GM18951 (cell line): ENCODE measurements around the gene B3GALNT2.
"Not testable (repeated sequence)": the region's sequence is repeated elsewhere in the genome, so short reads cannot be mapped to it uniquely, and the experiment has no call there.

Source experiments
- POLR2A ChIP-seq: IDR thresholded peaks from 4 replicates; pipeline ENCODE4 v1.6.1; 2011; ENCODE audit warnings: mild to moderate bottlenecking; ENCODE audit not compliant: insufficient read length, insufficient read depth; ENCODE audit errors: extremely low read depth
- in situ Hi-C: fragments of 300-500 bp; cut with MboI; formaldehyde crosslinking; loops from one replicate; pipeline ENCODE4 v1.12.0; 2022; ENCODE audit warnings: low sequenced_read_pairs, mixed read lengths, inconsistent platforms; ENCODE audit not compliant: unreplicated experiment

Gene B3GALNT2

GRCh38 chr1:235495030-235495429 lies 9.2 kb downstream of the B3GALNT2 start:
- TF ChIP-seq POLR2A: no peak
- in situ Hi-C loops: no loop called here

DNA sequence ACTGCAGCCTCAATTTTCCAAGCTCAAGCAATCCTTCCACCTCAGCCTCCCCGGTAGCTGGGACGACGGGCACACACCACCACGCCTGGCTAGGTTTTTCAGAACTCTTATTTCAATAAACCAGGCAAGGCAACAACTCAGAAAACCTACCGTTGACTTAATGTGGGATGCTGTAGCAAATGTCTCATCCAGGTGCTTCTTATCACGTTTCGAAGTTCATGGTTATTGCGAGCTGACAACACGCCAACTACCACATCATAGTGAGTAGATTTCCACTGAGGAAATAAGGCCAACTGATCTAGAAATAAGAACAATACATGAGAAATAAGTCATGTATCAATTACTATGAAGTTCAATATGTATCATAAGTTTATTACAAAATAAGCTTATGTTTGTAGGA lies 9.7 kb downstream of the B3GALNT2 start:
- TF ChIP-seq POLR2A: no peak
- in situ Hi-C loops: no loop called here

- no peak for TF ChIP-seq POLR2A
- in situ Hi-C loops: no loop called here
These were observed 12.6 kb downstream of the B3GALNT2 start for GRCh38 chr1:235491644-235492043.

DNA sequence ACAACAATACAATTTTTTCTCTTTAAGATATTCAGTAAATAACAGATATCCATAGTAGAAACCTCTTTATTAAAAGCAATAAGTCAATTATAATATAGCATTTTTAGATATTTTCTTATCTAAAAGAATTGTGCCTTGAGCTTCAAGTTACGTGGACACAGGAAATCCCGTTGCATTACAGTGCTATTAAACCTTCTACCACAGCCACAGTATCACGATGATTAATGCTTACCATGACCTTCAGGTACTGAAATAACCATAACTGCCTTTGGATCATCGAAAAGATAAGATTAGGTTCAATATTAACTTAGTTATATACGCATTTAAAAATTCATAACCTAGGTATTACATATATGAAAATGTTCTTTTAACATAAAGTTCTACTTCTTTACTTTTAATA lies 17.9 kb downstream of the B3GALNT2 start:
- no peak for TF ChIP-seq POLR2A
- in situ Hi-C loops: no loop called here

DNA sequence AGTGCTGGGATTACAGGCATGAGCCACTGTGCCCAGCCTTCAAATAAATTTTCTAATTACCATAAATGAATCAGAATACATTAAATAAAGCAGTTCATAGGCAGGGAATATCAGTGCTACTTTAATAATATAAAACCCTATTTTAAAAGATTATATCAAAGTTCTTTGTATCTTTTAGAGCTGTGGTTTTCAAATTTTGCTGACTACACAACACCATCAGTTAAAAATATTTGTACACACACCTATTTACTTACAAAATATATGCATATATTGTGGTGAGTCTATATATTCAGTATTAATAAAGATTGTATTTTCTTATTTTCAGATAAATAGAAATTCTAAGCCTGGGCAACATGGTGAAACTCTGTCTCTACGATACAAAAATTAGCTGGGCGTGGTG lies 18.7 kb downstream of the B3GALNT2 start:
- in situ Hi-C loops: no loop called here
- TF ChIP-seq POLR2A: no peak

DNA sequence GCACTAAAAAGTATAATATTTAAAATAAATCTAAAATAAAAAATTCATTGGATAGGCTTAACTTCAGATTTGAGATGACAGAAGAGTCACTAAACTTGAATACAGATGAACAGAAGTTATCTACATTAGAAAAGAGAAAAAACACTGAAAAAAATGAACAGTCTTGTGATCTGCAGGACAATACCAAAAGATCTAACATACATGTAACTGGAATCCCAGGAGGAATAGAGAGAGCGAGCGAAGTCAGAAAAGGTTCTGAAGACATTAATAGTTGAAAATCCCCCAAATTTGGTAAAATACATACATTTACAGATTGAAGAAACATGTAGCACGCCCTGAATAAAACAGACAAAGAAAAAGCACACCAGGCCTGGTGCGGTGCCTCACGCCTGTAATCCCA lies 21.2 kb downstream of the B3GALNT2 start:
- TF ChIP-seq POLR2A: no peak
- in situ Hi-C loops: no loop called here

- in situ Hi-C loops: no loop called here
- TF ChIP-seq POLR2A: no peak
These were observed 30.4 kb downstream of the B3GALNT2 start for GRCh38 chr1:235473806-235474205.

- TF ChIP-seq POLR2A: no peak
- in situ Hi-C loops: no loop called here
These were observed 33.4 kb downstream of the B3GALNT2 start for GRCh38 chr1:235470741-235471439.

DNA sequence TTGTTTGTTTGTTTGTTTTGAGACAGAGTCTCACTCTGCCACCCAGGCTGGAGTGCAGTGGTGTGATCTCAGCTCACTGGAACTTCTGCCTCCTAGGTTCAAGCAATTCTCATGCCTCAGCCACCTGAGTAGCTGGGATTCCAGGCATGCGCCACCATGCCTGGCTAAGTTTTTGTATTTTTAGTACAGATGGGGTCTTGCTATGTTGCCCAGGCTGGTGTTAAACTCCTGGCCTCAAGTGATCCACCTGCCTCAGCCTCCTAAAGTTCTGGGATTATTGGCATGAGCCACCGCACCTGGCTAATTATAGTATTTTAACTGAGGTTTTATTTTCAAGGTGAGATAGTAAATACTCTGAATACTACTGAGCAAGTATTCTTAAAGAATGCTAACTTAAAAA lies 34.4 kb downstream of the B3GALNT2 start:
- in situ Hi-C loops: not testable (repeated sequence)

GRCh38 chr1:235468970-235469369 lies 35.3 kb downstream of the B3GALNT2 start:
- in situ Hi-C loops: no loop called here
- TF ChIP-seq POLR2A: no peak

DNA sequence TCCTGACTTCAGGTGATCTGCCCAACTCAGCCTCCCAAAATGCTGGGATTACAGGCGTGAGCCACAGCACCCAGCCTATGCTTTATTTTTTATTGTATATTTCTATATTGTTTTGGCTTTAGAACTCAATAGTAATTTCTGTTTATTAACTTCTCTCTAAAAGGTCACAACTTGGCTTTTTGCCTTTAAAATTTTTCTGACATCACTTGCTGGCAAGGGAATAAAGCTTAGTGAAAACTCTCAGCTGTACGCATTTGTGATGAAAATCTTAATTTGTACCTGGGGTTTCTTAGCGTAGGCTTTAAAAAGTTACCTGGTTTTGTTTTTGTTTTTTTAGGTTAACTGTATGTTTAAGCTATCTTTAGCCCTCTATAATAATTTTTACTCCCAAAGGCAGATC lies 36.2 kb downstream of the B3GALNT2 start:
- no peak for TF ChIP-seq POLR2A
- in situ Hi-C loops: no loop called here

GRCh38 chr1:235465066-235465465 lies 39.2 kb downstream of the B3GALNT2 start:
- TF ChIP-seq POLR2A: no peak
- in situ Hi-C loops: no loop called here

DNA sequence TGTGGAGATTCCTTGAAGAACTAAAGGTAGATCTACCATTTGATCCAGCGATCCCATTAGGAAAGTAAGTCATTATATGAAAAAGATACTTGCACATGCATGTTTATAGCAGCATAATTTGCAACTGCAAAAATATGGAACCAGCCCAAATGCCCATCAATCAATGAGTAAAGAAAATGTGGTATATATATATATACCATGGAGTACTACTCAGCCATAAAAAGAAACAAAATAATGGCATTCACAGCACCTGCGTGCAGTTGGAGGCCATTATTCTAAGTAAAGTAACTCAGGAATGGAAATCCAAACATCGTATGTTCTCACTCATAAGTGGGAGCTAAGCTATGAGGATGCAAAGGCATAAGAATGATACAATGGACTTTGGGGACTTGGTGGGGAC lies 41.4 kb downstream of the B3GALNT2 start:
- in situ Hi-C loops: not testable (repeated sequence)

DNA sequence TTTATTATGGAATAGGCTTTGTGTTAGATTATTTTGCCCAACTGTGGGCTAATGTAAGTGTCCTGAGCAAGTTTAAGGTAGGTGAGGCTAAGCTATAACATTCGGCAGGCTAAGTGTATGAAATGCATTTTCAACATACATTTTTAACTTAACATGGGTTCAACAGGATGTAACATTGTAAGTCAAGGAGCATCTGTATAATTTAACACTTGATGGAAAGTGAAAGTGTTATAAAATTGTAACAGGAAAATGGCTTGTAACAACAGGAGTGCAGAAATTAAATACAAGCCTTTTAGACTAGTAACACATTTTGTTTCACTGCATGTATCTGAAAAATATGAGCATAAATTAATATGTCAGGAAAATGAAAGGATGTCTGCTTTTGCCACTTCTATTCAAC lies 42.3 kb downstream of the B3GALNT2 start:
- in situ Hi-C loops: no loop called here
- no peak for TF ChIP-seq POLR2A

- TF ChIP-seq POLR2A: no peak
- in situ Hi-C loops: no loop called here
These were observed 43.5 kb downstream of the B3GALNT2 start for GRCh38 chr1:235460770-235461169.

DNA sequence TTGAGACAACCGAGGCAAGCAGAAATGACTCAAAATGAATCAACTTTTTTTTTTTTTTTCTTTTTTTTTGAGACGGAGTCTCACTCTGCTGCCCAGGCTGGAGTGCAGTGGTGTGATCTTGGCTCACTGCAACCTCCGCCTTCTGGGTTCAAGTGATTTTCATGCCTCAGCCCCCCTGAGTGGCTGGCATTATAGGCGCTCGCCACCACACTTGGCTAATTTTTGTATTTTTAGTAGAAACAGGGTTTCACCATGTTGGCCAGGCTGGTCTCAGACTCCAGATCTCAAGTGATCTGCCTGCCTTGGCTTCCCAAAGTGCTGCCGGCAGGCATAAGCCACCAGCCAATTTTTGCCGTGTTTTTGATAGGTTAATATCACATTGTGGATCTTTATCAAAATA lies 46.4 kb downstream of the B3GALNT2 start:
- in situ Hi-C loops: not testable (repeated sequence)

- in situ Hi-C loops: no loop called here
- no peak for TF ChIP-seq POLR2A
These were observed 48.4 kb downstream of the B3GALNT2 start for GRCh38 chr1:235455823-235456222.
